Bronchial epithelial cell (primary cell): ENCODE measurements around the gene HNRNPUL1. TPM values are rescaled to one million over a fixed set of nuclear protein-coding genes. Genes with fewer than 3 reads are reported as not detected.

ENCODE experiments used
- DNase-seq: peaks from one replicate; pipeline ENCODE4 v3.0.0-alpha.2; 2010; ENCODE audit warnings: low read depth
- FAIRE-seq: peaks from 2 replicates; lab custom pipeline; 2011; peaks lifted over from hg19 to GRCh38; lab: Jason Lieb, UNC
- H3K27me3 ChIP-seq: 2 replicates; pipeline ENCODE4 v1.5.1; 2011; ENCODE audit warnings: low read length; ENCODE audit not compliant: control insufficient read depth, insufficient read depth
- H3K36me3 ChIP-seq: 2 replicates; pipeline ENCODE4 v1.5.1; 2011; ENCODE audit warnings: low read length; ENCODE audit not compliant: control insufficient read depth, insufficient read depth
- H3K4me3 ChIP-seq: 2 replicates; pipeline ENCODE4 v1.5.1; 2011; ENCODE audit warnings: mild to moderate bottlenecking, low read depth, low read length, control low read depth
- total RNA-seq: library from RNA; depleted of rRNA; stranded (reverse); fragments of >200 nt; gene quantifications from 2 replicates; pipeline ENCODE4 v1.2.1, GENCODE V29; 2014
- TF ChIP-seq, protein P1 (sequence below): IDR thresholded peaks from 2 replicates; pipeline ENCODE4 v1.5.1; 2011; ENCODE audit warnings: mild to moderate bottlenecking, moderate library complexity, low read length, control low read depth, inconsistent platforms; ENCODE audit not compliant: insufficient read depth, severe bottlenecking

The HNRNPUL1 gene
- total RNA-seq, 1 donor from 2014 or later: 41.9 TPM

GRCh38 chr19:41325640-41325946 lies 61.4 kb downstream of the HNRNPUL1 start:
- H3K27me3 ChIP-seq: no peaks in the 10 kb centered on the region
- no peak for FAIRE-seq

GRCh38 chr19:41325947-41326706 lies 62.0 kb downstream of the HNRNPUL1 start:
- H3K4me3 ChIP-seq: no peak overlapping the region
- FAIRE-seq (peak; percentile 47), DNase-seq (peak; percentile 39)
- peaks cover 4% of the 10 kb centered on the region for H3K36me3 ChIP-seq
- TF ChIP-seq, protein P1, sequence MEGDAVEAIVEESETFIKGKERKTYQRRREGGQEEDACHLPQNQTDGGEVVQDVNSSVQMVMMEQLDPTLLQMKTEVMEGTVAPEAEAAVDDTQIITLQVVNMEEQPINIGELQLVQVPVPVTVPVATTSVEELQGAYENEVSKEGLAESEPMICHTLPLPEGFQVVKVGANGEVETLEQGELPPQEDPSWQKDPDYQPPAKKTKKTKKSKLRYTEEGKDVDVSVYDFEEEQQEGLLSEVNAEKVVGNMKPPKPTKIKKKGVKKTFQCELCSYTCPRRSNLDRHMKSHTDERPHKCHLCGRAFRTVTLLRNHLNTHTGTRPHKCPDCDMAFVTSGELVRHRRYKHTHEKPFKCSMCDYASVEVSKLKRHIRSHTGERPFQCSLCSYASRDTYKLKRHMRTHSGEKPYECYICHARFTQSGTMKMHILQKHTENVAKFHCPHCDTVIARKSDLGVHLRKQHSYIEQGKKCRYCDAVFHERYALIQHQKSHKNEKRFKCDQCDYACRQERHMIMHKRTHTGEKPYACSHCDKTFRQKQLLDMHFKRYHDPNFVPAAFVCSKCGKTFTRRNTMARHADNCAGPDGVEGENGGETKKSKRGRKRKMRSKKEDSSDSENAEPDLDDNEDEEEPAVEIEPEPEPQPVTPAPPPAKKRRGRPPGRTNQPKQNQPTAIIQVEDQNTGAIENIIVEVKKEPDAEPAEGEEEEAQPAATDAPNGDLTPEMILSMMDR: no peak
- no peaks in the 10 kb centered on the region for H3K27me3 ChIP-seq

More at GRCh38 chr19:41325640-41325946, 61.4 kb downstream of the HNRNPUL1 start:
- Histone ChIP-seq H3K4me3 (peak overlapping the region; percentile 11), H3K36me3 (peaks cover 6% of the 10 kb centered on the region)
- TF ChIP-seq, protein P1: no peak
- no peak for DNase-seq

DNA sequence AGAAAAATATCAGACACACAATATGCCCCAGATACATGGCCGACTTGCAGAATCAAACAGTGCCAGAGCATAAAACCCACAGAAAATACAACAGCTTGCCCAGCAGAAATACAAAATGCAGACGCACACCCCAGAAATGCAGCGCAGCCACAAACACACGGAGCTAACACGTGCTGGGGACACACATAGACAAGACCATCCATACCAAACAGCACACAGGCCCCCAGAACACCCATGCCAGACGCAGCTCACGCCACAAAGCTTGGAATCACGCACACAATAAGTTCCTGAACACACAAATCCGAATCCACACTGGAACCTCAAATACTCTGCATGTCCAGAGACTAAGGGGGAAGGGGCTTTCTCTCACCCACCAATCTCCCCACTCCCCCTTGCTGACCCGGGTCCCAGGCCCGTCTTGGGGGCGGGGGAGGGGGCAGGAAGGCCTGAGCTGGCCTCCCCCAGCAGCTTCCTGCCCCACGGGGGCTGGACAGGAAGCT lies 63.0 kb downstream of the HNRNPUL1 start:
- Histone ChIP-seq H3K27me3 (no peaks in the 10 kb centered on the region), H3K36me3 (peaks cover 9% of the 10 kb centered on the region), H3K4me3 (peak overlapping the region; percentile 24)
- TF ChIP-seq, protein P1: no peak
- no peak for DNase-seq
- FAIRE-seq: no peak

DNA sequence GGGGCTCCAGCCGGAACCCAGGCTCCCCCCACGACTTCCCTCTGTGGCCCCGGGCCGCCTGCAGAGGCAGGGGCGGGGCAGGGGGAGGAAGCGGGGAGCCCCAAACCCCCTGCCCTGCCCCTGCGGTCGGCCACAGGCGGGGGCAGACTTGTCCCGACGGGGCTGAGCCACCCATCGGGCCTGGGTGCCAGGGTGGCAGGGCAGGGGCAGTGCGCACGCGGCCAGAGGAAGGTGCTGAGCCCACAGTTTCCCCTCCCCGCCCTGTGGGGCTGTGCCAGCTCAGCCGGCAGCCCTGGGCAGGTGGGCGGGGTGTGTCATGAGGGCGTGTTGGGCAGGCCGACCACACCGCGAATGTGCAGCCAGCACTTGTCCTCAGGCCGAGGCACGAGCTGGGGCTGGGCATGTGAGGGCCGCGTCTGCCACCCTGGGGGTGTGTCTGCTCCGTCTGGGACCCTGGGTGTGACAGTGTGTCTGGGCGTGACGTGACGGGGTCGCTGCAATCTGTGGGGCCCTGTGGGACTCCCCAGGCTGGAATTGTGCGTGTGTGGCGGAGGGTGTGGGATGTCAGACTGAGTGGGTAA lies 63.5 kb downstream of the HNRNPUL1 start:
- TF ChIP-seq, protein P1: no peak
- Histone ChIP-seq H3K4me3 (peak overlapping the region; percentile 24), H3K36me3 (peaks cover 10% of the 10 kb centered on the region), H3K27me3 (no peaks in the 10 kb centered on the region)
- DNase-seq: peak; percentile 85
- FAIRE-seq: peak; percentile 79

DNA sequence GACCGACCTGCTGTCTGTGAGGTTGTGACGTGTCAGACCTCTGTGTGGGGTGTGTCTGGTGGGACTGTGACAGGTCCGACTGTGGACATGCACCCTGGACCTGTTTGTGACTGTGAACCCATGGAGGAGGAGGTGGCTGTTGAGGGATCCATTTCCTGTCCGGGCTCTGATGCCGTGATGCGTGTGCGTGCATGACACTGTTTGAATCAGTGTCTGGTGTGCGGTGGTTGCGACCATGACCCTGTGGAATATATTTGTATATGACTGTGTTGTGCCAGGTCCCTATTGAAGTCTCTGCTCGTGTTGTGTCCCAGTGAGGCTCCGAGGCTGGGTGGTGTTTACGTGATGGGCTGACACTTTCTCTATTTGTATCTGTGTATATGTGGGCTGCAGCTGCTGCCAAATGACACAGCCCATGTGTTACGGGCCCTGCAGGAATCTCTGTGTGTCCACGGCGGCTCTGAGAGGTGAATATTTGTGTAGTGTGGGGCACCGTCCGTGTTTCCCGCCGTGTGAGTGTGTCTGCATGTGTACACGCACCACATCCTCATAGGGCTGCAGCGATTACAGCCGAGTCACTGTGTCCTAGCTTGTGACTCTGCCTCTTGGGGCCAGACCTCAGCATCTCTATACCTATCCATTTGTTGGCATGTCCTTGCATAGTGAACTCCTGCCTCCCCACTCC lies 64.1 kb downstream of the HNRNPUL1 start:
- DNase-seq (peak; percentile 52), FAIRE-seq (no peak)
- Histone ChIP-seq H3K36me3 (peaks cover 9% of the 10 kb centered on the region), H3K27me3 (no peaks in the 10 kb centered on the region), H3K4me3 (no peak overlapping the region)
- TF ChIP-seq, protein P1: no peak
